IPS-18a (cell line): Measurements from ENCODE around the gene ACER3.
"Not testable (repeated sequence)": the region's sequence is repeated elsewhere in the genome, so short reads cannot be mapped to it uniquely, and the experiment has no call there.

ENCODE experiments used
- H3K27ac ChIP-seq: one replicate; pipeline ENCODE4 v1.5.1; 2013; ENCODE audit warnings: low read length
- H3K27me3 ChIP-seq: one replicate; pipeline ENCODE4 v1.6.1; 2013; ENCODE audit warnings: mild to moderate bottlenecking, low read length; ENCODE audit not compliant: control insufficient read depth, insufficient read depth
- H3K36me3 ChIP-seq: one replicate; pipeline ENCODE4 v1.6.1; 2013; ENCODE audit warnings: low read depth, low read length; ENCODE audit not compliant: control insufficient read depth
- H3K4me1 ChIP-seq: one replicate; pipeline ENCODE4 v1.6.1; 2013; ENCODE audit warnings: low read depth, low read length; ENCODE audit not compliant: control insufficient read depth
- H3K4me3 ChIP-seq: one replicate; pipeline ENCODE4 v1.5.1; 2013; ENCODE audit warnings: low read length
- H3K9ac ChIP-seq: one replicate; pipeline ENCODE4 v1.6.1; 2013; ENCODE audit warnings: mild to moderate bottlenecking, low read length, moderate library complexity
- H3K9me3 ChIP-seq: one replicate; pipeline ENCODE4 v1.6.1; 2013; ENCODE audit warnings: low read depth, low read length; ENCODE audit not compliant: control insufficient read depth

ACER3 gene

DNA sequence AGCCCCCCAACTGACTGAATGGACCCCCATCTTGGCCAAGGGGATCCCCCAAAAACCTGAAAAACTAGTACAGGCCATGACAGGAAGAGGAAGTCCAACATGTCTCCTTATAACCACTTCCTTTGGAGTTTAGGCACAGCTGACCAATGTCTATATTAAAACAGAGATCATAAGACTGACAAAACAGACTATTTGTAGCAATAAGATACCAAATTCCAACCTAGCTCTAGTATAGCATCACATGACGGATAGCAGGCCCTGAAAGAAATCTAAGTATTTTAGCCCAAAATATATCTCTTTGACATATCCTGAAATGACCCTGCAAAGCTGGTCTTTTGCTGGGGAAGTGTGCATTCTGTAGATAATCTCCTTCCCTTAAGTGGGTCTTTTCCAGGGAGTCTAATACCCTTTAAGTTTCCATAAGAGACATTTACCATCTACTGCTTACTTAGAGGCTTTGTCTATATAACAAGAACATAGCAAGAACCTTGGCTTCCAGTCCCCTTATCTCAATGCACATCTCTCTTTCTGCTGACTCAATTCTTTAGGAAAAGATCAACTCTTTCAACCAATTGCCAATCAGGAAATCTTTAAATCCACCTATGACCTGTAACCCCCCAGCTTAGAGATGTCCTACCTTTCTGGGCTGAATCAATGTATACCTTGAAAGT is 34.9 kb upstream of the ACER3 start:
- Histone ChIP-seq H3K27ac (no peak overlapping the region), H3K9me3 (no peaks in the 10 kb centered on the region), H3K36me3 (no peaks in the 10 kb centered on the region), H3K9ac (no peak overlapping the region), H3K27me3 (no peaks in the 10 kb centered on the region), H3K4me1 (no peaks in the 10 kb centered on the region), H3K4me3 (no peak overlapping the region)

DNA sequence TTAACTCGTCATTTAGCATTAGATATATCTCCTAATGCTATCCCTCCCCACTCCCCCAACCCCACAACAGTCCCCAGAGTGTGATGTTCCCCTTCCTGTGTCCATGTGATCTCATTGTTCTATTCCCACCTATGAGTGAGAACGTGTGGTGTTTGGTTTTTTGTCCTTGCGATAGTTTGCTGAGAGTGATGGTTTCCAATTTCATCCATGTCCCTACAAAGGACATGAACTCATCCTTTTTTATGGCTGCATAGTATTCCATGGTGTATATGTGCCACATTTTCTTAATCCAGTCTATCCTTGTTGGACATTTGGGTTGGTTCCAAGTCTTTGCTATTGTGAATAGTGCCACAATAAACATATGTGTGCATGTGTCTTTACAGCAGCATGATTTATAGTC is 34.2 kb upstream of the ACER3 start:
- H3K9me3 ChIP-seq, H3K9ac ChIP-seq, H3K4me1 ChIP-seq, H3K4me3 ChIP-seq, H3K36me3 ChIP-seq, H3K27me3 ChIP-seq, H3K27ac ChIP-seq: not testable (repeated sequence)

DNA sequence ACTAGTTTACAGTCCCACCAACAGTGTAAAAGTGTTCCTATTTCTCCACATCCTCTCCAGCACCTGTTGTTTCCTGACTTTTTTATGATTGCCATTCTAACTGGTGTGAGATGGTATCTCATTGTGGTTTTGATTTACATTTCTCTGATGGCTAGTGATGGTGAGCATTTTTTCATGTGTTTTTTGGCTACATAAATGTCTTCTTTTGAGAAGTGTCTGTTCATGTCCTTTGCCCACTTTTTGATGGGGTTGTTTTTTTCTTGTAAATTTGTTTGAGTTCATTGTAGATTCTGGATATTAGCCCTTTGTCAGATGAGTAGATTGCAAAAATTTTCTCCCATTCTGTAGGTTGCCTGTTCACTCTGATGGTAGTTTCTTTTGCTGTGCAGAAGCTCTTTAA is 33.7 kb upstream of the ACER3 start:
- not testable (repeated sequence) for H3K27me3 ChIP-seq, H3K9me3 ChIP-seq, H3K27ac ChIP-seq, H3K9ac ChIP-seq, H3K4me3 ChIP-seq, H3K4me1 ChIP-seq, H3K36me3 ChIP-seq

DNA sequence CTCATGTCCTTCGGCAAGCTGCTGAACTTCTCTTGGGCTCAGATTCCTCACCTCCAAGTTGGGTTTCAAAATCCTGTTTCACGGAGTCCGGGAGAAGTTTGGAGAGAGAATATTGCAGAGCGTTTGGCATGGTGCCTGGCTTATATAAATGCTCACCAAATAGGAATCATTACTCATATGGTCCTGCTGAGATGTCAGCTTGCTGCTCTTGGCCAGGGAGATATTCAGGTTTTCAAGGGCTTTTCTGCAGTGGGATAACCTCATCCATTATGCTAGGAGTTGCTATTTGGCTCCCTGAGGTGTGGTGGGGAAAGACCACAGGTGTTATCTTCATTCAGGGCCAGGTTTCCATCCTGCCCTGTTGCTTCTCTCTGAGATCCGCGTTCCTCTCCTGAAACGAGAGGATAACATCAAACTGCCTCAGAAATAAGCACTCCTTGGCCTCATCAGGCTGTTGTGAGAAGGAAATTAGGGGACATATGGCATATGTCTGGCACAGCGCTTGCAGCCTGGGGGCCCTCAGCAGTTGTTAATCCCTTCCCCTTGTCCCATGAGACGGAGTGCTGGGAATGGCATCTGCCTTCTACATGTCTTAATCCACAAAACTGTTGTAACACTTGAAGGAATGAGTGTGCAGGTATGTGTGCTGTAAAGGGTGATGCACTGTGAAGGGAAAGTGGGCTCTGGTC is 29.9 kb upstream of the ACER3 start:
- no peak overlapping the region for H3K27ac ChIP-seq
- H3K9ac ChIP-seq = no peak overlapping the region
- H3K9me3 ChIP-seq = no peaks in the 10 kb centered on the region
- H3K4me1 ChIP-seq = no peaks in the 10 kb centered on the region
- H3K27me3 ChIP-seq = no peaks in the 10 kb centered on the region
- no peak overlapping the region for H3K4me3 ChIP-seq
- no peaks in the 10 kb centered on the region for H3K36me3 ChIP-seq

DNA sequence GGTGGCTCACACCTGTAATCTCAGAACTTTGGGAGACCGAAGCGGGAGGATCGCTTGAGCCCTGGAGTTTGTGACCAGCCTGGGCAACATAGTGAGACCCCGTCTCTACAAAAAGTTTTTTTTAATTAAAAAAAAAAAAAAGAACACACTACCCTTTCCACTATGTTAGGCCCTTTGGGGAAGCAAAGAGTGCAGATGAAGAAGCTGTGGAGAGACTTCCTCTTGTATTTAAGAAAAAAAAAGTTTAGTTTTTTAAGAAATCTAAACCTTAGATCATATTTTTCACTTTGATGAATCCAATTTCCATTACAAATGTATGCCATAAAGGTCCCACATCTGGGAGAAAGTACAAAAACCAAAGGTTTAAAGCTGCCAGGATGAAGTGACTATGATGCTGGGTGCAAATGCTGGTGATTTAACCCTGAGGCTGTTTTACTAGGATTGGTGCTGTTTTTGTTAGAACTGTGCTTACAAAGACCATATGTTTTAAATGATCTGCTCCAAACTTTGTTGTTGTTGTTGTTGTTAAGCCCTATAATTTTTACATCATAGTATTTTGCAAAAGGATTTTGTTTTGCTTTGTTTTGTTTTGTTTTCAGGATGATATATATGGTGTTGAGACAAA is 28.9 kb upstream of the ACER3 start:
- Histone ChIP-seq H3K27me3 (no peaks in the 10 kb centered on the region), H3K4me1 (no peaks in the 10 kb centered on the region), H3K9me3 (no peaks in the 10 kb centered on the region), H3K36me3 (no peaks in the 10 kb centered on the region), H3K9ac (no peak overlapping the region), H3K27ac (no peak overlapping the region), H3K4me3 (no peak overlapping the region)

DNA sequence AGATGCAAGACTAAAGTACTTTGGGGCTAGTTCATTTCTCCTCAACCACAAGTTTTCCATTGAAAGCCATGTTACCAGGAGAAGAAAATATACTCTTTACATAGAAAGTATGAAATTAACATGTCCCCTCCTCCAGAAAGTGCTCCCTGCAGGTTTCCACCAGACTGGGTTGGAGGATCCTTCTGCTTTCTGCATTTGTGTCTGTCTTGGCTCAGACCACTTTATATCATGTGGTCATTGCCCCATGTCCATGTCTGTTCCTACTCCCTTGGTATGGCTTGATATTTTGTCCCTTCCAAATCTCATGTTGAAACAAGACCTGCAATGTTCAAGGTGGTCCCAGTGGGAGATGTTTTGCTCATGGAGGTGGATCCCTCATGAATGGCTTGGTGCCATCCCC is 28.4 kb upstream of the ACER3 start:
- Histone ChIP-seq H3K36me3 (no peaks in the 10 kb centered on the region), H3K9ac (no peak overlapping the region), H3K27me3 (no peaks in the 10 kb centered on the region), H3K9me3 (no peaks in the 10 kb centered on the region), H3K4me3 (no peak overlapping the region), H3K4me1 (no peaks in the 10 kb centered on the region), H3K27ac (no peak overlapping the region)

DNA sequence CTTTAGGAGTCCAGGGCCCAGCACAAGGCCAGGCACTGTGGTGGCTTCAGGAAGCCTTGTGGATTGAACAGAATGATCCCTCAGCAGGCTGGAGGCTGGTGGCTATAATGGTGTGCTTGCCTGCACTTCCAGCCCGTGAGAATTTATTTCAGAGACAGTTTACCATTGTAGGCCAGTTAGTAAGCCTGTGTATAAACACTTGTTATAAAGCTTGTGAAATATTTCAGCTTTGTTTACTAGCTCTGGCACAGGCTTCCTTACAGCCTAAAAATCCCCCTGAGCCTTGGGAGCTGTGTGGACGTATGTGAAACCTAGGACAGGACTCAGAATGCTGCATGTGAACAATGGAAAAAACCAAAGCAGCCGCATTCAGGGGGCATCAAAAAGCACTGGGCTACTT is 26.6 kb upstream of the ACER3 start:
- no peaks in the 10 kb centered on the region for H3K27me3 ChIP-seq
- H3K27ac ChIP-seq = no peak overlapping the region
- no peaks in the 10 kb centered on the region for H3K36me3 ChIP-seq
- no peaks in the 10 kb centered on the region for H3K9me3 ChIP-seq
- H3K4me3 ChIP-seq = no peak overlapping the region
- H3K9ac ChIP-seq = no peak overlapping the region
- H3K4me1 ChIP-seq = no peaks in the 10 kb centered on the region

DNA sequence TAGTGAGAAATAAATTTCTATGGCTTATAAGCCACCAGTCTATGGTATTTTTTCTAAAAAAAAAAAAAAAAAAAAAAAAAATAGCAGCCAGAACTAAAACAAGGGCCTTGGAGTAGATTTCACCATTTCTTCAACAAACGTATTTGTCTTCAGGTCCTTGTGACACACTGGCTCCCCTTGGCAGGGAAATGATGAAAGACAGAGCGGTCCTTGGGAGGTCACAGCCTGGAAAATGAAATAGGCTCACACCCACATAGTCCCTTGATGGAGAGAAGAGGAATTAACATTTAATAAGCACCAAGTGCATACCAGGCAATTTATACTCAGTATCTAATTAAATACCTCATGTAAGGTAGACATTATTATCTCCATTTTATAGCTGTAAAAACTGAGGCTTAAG is 25.7 kb upstream of the ACER3 start:
- H3K9ac ChIP-seq = no peak overlapping the region

DNA sequence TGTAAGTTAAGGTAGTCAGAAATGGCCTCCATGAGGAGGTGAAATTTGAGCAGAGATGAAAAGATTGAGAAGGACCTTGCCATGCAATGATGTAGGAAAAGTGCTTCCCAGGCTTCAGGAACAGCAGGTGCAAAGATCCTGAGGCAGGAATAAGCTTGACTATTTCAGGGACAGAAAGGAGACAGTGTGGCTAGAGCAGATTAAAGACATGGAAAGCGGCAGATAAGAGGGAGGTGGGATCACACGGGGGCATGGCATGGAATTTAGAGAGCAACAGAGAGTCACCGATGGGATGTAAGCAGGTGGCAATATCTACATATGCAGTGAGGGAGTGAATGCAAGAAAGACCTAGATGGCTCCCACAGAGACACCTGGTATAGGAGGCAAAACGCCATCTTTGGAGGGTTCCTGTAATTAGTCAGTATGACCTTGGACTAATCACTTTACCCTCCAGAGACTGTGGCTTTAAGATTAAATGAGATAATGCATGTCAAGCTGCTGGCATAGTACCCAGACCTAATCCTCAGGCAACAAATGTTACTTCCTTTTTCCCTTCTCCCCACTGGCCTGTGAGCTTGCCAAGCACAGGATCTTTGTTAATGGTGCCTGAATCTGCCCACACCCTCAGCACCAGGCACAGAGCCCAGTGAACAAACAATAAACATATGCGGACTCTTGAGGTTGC is 24.6 kb upstream of the ACER3 start:
- Histone ChIP-seq H3K9ac (no peak overlapping the region), H3K9me3 (no peaks in the 10 kb centered on the region), H3K27ac (no peak overlapping the region), H3K4me3 (no peak overlapping the region), H3K36me3 (no peaks in the 10 kb centered on the region), H3K27me3 (no peaks in the 10 kb centered on the region), H3K4me1 (no peaks in the 10 kb centered on the region)

More for the DNA sequence above, 25.7 kb upstream of the ACER3 start:
- no peaks in the 10 kb centered on the region for H3K36me3 ChIP-seq
- no peaks in the 10 kb centered on the region for H3K9me3 ChIP-seq
- H3K27ac ChIP-seq = no peak overlapping the region
- H3K4me3 ChIP-seq = no peak overlapping the region
- H3K27me3 ChIP-seq = no peaks in the 10 kb centered on the region
- no peaks in the 10 kb centered on the region for H3K4me1 ChIP-seq

DNA sequence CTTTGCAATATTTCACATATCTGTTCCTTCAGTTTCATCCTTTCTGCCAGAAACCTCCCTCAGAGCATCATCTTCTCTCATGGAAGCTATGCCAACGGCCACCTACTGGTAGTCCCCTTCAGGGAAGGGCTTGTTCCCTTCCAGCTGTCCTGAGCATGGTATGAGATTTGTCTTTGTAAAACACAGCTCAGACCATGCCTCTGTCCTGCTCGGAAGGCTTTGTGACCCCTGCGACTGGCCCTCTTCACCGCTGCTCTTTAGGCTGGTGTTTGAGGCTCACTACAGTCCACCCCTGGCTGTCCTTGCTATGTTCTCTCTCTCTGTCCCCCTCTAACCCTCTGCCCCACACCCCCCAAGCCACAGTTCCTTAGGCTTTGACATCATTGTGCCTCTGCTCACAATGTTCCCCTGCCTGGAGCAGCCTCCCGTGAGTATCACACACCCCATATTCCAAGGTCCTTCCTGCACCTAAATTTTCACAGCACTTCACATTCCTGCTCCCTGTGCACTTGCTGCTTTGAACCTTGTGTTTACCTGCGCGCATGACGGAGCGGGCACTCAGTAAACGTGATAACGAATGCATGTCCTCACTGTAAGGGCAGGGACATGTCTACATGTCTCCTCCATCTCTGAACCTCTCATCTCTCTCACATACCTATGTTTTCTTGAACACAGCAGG is 24.0 kb upstream of the ACER3 start:
- Histone ChIP-seq H3K4me3 (no peak overlapping the region), H3K9ac (no peak overlapping the region), H3K9me3 (no peaks in the 10 kb centered on the region), H3K36me3 (no peaks in the 10 kb centered on the region), H3K27me3 (no peaks in the 10 kb centered on the region), H3K4me1 (no peaks in the 10 kb centered on the region), H3K27ac (no peak overlapping the region)
